Trophoblast cell (in vitro differentiated cells and primary cell): ENCODE measurements around the gene KLK10.

Source experiments
- DNase-seq, 2 donors: peaks; one replicate each; pipeline ENCODE4 v3.0.0-alpha.2; 2016
- H2AFZ ChIP-seq: 2 replicates; pipeline ENCODE4 v1.6.1; 2013; ENCODE audit warnings: low read length, moderate library complexity, mild to moderate bottlenecking; ENCODE audit not compliant: insufficient read depth, poor library complexity
- H2AK5ac ChIP-seq: 2 replicates; pipeline ENCODE4 v1.6.1; 2013; ENCODE audit warnings: mild to moderate bottlenecking, low read length
- H2BK120ac ChIP-seq: 2 replicates; pipeline ENCODE4 v1.6.1; 2013; ENCODE audit warnings: low read length, mild to moderate bottlenecking, moderate library complexity; ENCODE audit not compliant: insufficient read depth, poor library complexity
- H2BK12ac ChIP-seq: 2 replicates; pipeline ENCODE4 v1.6.1; 2013; ENCODE audit warnings: mild to moderate bottlenecking, low read length, moderate library complexity
- H2BK5ac ChIP-seq: 2 replicates; pipeline ENCODE4 v1.6.1; 2013; ENCODE audit warnings: low read length, low read depth, moderate library complexity, mild to moderate bottlenecking; ENCODE audit not compliant: poor library complexity
- H3K14ac ChIP-seq: 2 replicates; pipeline ENCODE4 v1.6.1; 2013; ENCODE audit warnings: mild to moderate bottlenecking, low read length
- H3K18ac ChIP-seq: 2 replicates; pipeline ENCODE4 v1.6.1; 2013; ENCODE audit warnings: mild to moderate bottlenecking, low read length
- H3K23ac ChIP-seq: 2 replicates; pipeline ENCODE4 v1.6.1; 2013; ENCODE audit warnings: low read length
- H3K27ac ChIP-seq: 2 replicates; pipeline ENCODE4 v1.5.1; 2013; ENCODE audit warnings: low read depth, mild to moderate bottlenecking, inconsistent platforms, low read length, moderate library complexity
- H3K27me3 ChIP-seq: 2 replicates; pipeline ENCODE4 v1.6.1; 2013; ENCODE audit warnings: inconsistent platforms, mild to moderate bottlenecking, low read length, moderate library complexity; ENCODE audit not compliant: insufficient read depth
- H3K36me3 ChIP-seq, 2 experiments: 1 replicate in 1 of 2; 2 replicates in 1 of 2; pipeline ENCODE4 v1.6.1; 2013; ENCODE audit warnings: low read length in 2 of 2, mild to moderate bottlenecking in 2 of 2, moderate library complexity in 1 of 2; ENCODE audit not compliant: insufficient read depth in 2 of 2, control insufficient read depth in 1 of 2
- H3K4ac ChIP-seq: 2 replicates; pipeline ENCODE4 v1.6.1; 2013; ENCODE audit warnings: low read depth, mild to moderate bottlenecking, low read length, moderate library complexity
- H3K4me1 ChIP-seq, 2 experiments: 1 replicate in 1 of 2; 2 replicates in 1 of 2; pipeline ENCODE4 v1.6.1; 2013; ENCODE audit warnings: low read length in 2 of 2, mild to moderate bottlenecking in 2 of 2, moderate library complexity in 1 of 2; ENCODE audit not compliant: insufficient read depth in 2 of 2, control insufficient read depth in 1 of 2
- H3K4me2 ChIP-seq: 2 replicates; pipeline ENCODE4 v1.6.1; 2013; ENCODE audit warnings: inconsistent platforms, mild to moderate bottlenecking, low read length, moderate library complexity
- H3K4me3 ChIP-seq: 2 replicates; pipeline ENCODE4 v1.5.1; 2013; ENCODE audit warnings: mild to moderate bottlenecking, low read depth, low read length, inconsistent platforms
- H3K79me1 ChIP-seq: one replicate; pipeline ENCODE4 v1.6.1; 2013; ENCODE audit warnings: low read length
- H3K79me2 ChIP-seq: 2 replicates; pipeline ENCODE4 v1.6.1; 2013; ENCODE audit warnings: low read length, mild to moderate bottlenecking; ENCODE audit not compliant: control insufficient read depth, insufficient read depth, poor library complexity
- H3K9ac ChIP-seq: 2 replicates; pipeline ENCODE4 v1.6.1; 2013; ENCODE audit warnings: mild to moderate bottlenecking, low read length
- H3K9me3 ChIP-seq: 2 replicates; pipeline ENCODE4 v1.6.1; 2013; ENCODE audit warnings: low read depth, mild to moderate bottlenecking, control low read depth, inconsistent platforms, low read length; ENCODE audit not compliant: insufficient read depth
- H4K12ac ChIP-seq: 2 replicates; pipeline ENCODE4 v1.6.1; 2013; ENCODE audit warnings: low read depth, mild to moderate bottlenecking, low read length, moderate library complexity
- H4K8ac ChIP-seq: 2 replicates; pipeline ENCODE4 v1.6.1; 2013; ENCODE audit warnings: low read depth, mild to moderate bottlenecking, low read length, moderate library complexity
- H4K91ac ChIP-seq: one replicate; pipeline ENCODE4 v1.6.1; 2013; ENCODE audit warnings: low read depth, mild to moderate bottlenecking, low read length, moderate library complexity
- WGBS: extraction: QIAGEN DNeasy Blood & Tissue Kit; methylation state at CpG from one replicate; pipeline ENCODE4 v1.1.7; 2013; ENCODE audit warnings: missing lambda C conversion rate; ENCODE audit not compliant: insufficient read length, insufficient coverage; ENCODE audit errors: extremely low coverage; 5-methylcytosine and 5-hydroxymethylcytosine counted together

The KLK10 gene

DNA sequence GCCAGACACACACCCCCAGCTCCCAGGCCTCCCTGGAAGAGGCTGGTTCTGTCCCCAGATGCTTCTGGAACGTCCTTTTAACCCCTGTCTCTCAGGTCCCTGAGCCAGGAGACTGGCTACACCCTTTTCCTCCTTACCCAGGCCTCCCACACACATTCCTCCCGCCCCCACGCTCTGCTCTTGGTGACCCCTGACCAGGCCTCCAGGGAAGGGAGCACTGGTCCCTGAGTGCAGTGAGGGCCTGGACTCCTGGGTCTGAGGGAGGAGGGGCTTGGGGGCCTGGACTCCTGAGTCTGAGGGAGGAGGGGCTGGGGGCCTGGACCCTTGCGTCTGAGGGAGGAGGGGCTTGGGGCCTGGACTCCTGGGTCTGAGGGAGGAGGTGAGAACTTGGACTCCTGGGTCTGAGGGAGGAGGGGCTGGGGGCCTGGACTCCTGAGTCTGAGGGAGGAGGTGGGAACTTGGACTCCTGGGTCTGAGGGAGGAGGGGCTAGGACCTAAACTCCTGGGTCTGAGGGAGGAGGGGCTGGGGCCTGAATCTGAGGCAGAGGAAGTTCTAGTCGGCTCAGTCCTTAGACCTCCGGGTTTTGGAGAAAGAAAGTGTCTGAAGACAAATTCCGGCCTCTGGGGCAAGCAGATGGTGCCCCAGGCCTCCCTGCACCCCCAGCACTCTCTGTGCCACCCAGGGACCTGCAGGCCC lies 50.6 kb downstream of the KLK10 start:
- peak overlapping the region; percentile 93 for H3K14ac ChIP-seq
- peak overlapping the region; percentile 54 for H3K27ac ChIP-seq
- peak overlapping the region; percentile 93 for H3K18ac ChIP-seq
- no peaks in the 10 kb centered on the region for H3K36me3 ChIP-seq
- no peak overlapping the region for H3K23ac ChIP-seq
- peak overlapping the region; percentile 96 for H4K91ac ChIP-seq
- H2AK5ac ChIP-seq: peak overlapping the region; percentile 24
- peak overlapping the region; percentile 5 for H3K4me2 ChIP-seq
- peaks cover 23% of the 10 kb centered on the region for H3K79me1 ChIP-seq
- peak overlapping the region; percentile 35 for H2BK120ac ChIP-seq
- peak overlapping the region; percentile 78 for H2BK5ac ChIP-seq
- no peaks in the 10 kb centered on the region for H3K27me3 ChIP-seq
- H2BK12ac ChIP-seq: peak overlapping the region; percentile 96
- peak overlapping the region; percentile 40 for H2AFZ ChIP-seq
- H3K4me1 ChIP-seq: peaks cover 23% of the 10 kb centered on the region in 2 experiments
- H3K79me2 ChIP-seq: peaks cover 4% of the 10 kb centered on the region
- WGBS: no CpG with 5 or more reads among the region's 7 CpGs
- peak overlapping the region; percentile 44 for H4K8ac ChIP-seq
- no peak overlapping the region for H3K4ac ChIP-seq
- no peak for DNase-seq
- H3K4me3 ChIP-seq: no peak overlapping the region
- peaks cover 2% of the 10 kb centered on the region for H3K9me3 ChIP-seq
- no peak overlapping the region for H4K12ac ChIP-seq
- no peak overlapping the region for H3K9ac ChIP-seq

DNA sequence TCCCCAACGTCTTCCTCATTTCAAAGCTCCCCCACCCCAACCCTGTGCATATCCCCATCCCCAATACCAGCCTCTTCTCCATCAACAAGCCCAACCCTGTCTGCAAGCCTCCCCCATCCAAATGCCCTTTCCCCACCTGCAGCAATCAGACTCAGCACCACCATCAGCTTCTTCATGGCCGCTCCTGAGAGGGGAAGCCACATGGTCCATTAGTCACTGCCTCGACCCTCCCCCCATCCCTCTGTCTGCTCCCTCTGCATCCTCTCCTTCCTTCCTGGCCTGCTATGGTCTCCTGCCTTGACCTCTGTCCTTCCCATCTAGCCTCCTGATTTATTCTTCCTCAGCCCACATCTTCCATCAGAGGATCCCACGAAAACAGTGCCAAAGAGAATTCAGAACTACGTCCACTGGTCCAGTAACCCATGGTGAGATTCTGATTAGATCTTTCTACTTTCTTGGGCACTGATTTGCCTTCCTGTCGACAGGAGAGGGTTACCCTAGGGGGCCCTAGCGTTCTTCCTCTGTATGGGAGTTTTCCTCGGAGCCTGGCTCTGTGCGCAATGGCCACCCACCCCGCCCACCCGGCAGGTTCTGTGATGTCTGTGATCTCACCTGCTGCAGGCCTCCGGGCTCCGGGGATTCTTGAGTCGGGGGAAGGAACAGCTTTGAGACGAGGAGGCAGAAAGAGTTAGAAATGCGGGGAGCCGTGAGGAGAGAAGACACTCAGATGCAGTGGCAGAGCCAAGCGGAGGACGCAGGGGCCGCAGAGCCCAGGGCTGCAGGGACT lies 51.4 kb downstream of the KLK10 start:
- H4K12ac ChIP-seq: no peak overlapping the region

DNA sequence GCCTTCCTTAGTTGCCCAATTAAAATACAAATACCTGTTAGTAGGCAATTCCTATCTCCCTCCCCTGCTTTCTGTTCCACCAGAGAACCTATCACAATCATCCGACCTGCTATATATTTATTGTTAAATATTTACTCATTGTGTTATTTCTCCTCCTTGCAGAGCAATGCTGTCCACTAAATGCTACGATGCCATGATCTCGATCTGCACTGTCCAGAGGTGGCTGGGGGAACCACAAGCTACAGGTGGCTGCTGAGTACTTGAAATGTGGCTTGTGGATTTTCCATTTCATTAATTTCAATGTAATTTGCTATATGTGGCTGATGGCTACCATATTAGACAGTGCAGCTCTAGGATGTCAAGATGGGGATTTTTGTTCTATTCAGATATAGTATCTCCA lies 55.2 kb downstream of the KLK10 start:
- no peak for DNase-seq
- Histone ChIP-seq H4K12ac (no peak overlapping the region), H2AK5ac (no peak overlapping the region), H4K8ac (no peak overlapping the region), H3K4me2 (no peak overlapping the region), H3K27ac (no peak overlapping the region), H3K23ac (no peak overlapping the region), H2BK12ac (no peak overlapping the region), H4K91ac (no peak overlapping the region), H3K79me2 (no peaks in the 10 kb centered on the region), H3K14ac (no peak overlapping the region), H3K4me3 (no peak overlapping the region), H3K9ac (no peak overlapping the region), H2BK5ac (no peak overlapping the region), H3K36me3 (peaks cover 0 to 2% of the 10 kb centered on the region in 2 experiments), H3K27me3 (no peaks in the 10 kb centered on the region), H3K4ac (no peak overlapping the region), H2AFZ (no peak overlapping the region), H3K4me1 (peaks cover 13 to 14% of the 10 kb centered on the region in 2 experiments), H3K18ac (no peak overlapping the region), H2BK120ac (no peak overlapping the region), H3K79me1 (peaks cover 13% of the 10 kb centered on the region), H3K9me3 (no peaks in the 10 kb centered on the region)
- WGBS: no CpG with 5 or more reads among the region's 3 CpGs

More for the DNA sequence above, 51.4 kb downstream of the KLK10 start:
- H3K4me3 ChIP-seq: no peak overlapping the region
- H3K79me2 ChIP-seq: peaks cover 4% of the 10 kb centered on the region
- H2BK12ac ChIP-seq: peak overlapping the region; percentile 16
- H2AK5ac ChIP-seq: peak overlapping the region; percentile 24
- 100% methylated on average over 1 of the region's 20 CpGs for WGBS
- H3K9me3 ChIP-seq: peaks cover 2% of the 10 kb centered on the region
- H2BK120ac ChIP-seq: no peak overlapping the region
- H3K27me3 ChIP-seq: no peaks in the 10 kb centered on the region
- peak overlapping the region; percentile 37 for H3K18ac ChIP-seq
- peak overlapping the region; percentile 96 for H4K91ac ChIP-seq
- H3K9ac ChIP-seq: no peak overlapping the region
- peak overlapping the region; percentile 93 for H3K14ac ChIP-seq
- H3K27ac ChIP-seq: peak overlapping the region; percentile 54
- H3K23ac ChIP-seq: no peak overlapping the region
- H3K36me3 ChIP-seq: peaks cover 0 to 2% of the 10 kb centered on the region in 2 experiments
- peak overlapping the region; percentile 40 for H2AFZ ChIP-seq
- H2BK5ac ChIP-seq: peak overlapping the region; percentile 78
- H4K8ac ChIP-seq: peak overlapping the region; percentile 44
- H3K4ac ChIP-seq: peak overlapping the region; percentile 15
- DNase-seq: no peak
- peaks cover 22% of the 10 kb centered on the region for H3K79me1 ChIP-seq
- peak overlapping the region; percentile 25 for H3K4me2 ChIP-seq
- H3K4me1 ChIP-seq: peaks cover 22 to 23% of the 10 kb centered on the region in 2 experiments

DNA sequence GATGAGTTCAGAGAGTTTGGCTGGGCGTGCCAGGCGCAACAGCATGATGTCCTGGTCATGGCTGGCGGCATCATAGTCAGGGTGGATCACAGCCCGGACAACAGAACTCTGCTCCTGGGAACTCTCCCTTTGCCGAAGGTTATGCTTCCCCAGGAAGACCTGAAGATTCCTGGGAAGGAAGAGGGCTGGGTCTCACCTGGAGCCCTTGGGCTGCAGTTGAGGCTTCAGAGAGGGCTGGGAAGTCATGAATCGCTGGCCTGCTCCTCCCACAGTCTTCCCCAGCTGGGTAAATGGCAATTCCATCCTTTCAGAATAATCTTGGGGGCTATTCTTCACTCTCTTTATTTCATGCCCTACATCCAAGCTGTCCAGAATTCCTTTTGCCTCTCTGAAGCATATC lies 56.1 kb downstream of the KLK10 start:
- Histone ChIP-seq H3K23ac (no peak overlapping the region), H2BK5ac (no peak overlapping the region), H4K8ac (no peak overlapping the region), H3K36me3 (peaks cover 0 to 2% of the 10 kb centered on the region in 2 experiments), H3K14ac (no peak overlapping the region), H3K9ac (no peak overlapping the region), H3K4me1 (peaks cover 5 to 6% of the 10 kb centered on the region in 2 experiments), H2AFZ (no peak overlapping the region), H3K18ac (no peak overlapping the region), H2BK120ac (no peak overlapping the region), H4K91ac (no peak overlapping the region), H3K4me2 (no peak overlapping the region), H2BK12ac (no peak overlapping the region), H3K79me2 (no peaks in the 10 kb centered on the region), H3K27ac (no peak overlapping the region), H3K4ac (no peak overlapping the region), H3K4me3 (no peak overlapping the region), H3K9me3 (no peaks in the 10 kb centered on the region), H2AK5ac (no peak overlapping the region), H3K27me3 (no peaks in the 10 kb centered on the region), H3K79me1 (peaks cover 4% of the 10 kb centered on the region), H4K12ac (no peak overlapping the region)
- no CpG with 5 or more reads among the region's 6 CpGs for WGBS
- no peak for DNase-seq
